ENCODE data around the gene EPB41L4B.

Gene EPB41L4B

DNA sequence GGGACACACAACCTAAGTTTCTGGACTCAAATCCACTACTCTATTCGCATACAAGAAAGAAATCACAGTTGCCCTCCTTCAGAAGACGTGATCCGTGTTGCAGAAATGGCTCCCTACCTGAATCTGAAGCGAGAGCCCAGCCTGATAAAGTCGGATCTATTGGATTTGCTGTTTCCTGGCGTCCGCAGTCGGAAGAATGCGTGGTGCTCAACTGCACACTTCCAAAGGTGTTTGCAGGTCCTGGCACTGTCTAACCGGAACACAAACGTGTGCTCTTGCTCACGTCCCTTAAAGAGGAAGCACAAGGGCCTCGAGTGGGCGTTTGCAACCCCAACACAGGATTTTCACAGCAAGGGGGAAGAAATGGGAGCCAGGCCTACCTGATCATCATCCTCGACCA is 65.5 kb downstream of the EPB41L4B start:
- H3K27me3 ChIP-seq (ENCODE audit: control insufficient read depth, insufficient read depth, low read length) = no peaks in the 10 kb centered on the region
- no peak for DNase-seq (ENCODE audit: low read depth, low spot score)
- 0 out of 2 replicates have a peak, but pooled peaks cover 1% of the 10 kb centered on the region for H3K4me1 ChIP-seq (ENCODE audit: control insufficient read depth, insufficient read depth, low read length)
- 0 out of 2 replicates have a peak, but pooled peaks cover 4% of the 10 kb centered on the region for H3K36me3 ChIP-seq (ENCODE audit: control insufficient read depth, insufficient read depth, low read length)
- H3K27ac ChIP-seq (ENCODE audit: low read length) = no peak overlapping the region
- WGBS (ENCODE audit: insufficient coverage, insufficient read length) = no CpG with 5 or more reads among the region's 15 CpGs
- H3K4me3 ChIP-seq (ENCODE audit: low read length) = no peak overlapping the region
- no peaks in the 10 kb centered on the region for H3K9me3 ChIP-seq (ENCODE audit: control insufficient read depth, insufficient read depth, low read length)

- Histone ChIP-seq H3K9me3 (ENCODE audit: control insufficient read depth, insufficient read depth, low read length) (no peaks in the 10 kb centered on the region), H3K4me3 (ENCODE audit: low read length) (no peak overlapping the region), H3K27me3 (ENCODE audit: control insufficient read depth, insufficient read depth, low read length) (no peaks in the 10 kb centered on the region), H3K27ac (ENCODE audit: low read length) (no peak overlapping the region), H3K4me1 (ENCODE audit: control insufficient read depth, insufficient read depth, low read length) (0 out of 2 replicates have a peak, but pooled peaks cover 1% of the 10 kb centered on the region), H3K36me3 (ENCODE audit: control insufficient read depth, insufficient read depth, low read length) (0 out of 2 replicates have a peak, but pooled peaks cover 4% of the 10 kb centered on the region)
- DNase-seq (ENCODE audit: low read depth, low spot score) = no peak
- WGBS (ENCODE audit: insufficient coverage, insufficient read length) = no CpG with 5 or more reads among the region's 4 CpGs
Observed at GRCh38 chr9:109254317-109254716, 66.5 kb downstream of the EPB41L4B start.

GRCh38 chr9:109253637-109254284 is 67.1 kb downstream of the EPB41L4B start:
- Histone ChIP-seq H3K4me1 (ENCODE audit: control insufficient read depth, insufficient read depth, low read length) (0 out of 2 replicates have a peak, but pooled peaks cover under 1% of the 10 kb centered on the region), H3K27me3 (ENCODE audit: control insufficient read depth, insufficient read depth, low read length) (no peaks in the 10 kb centered on the region), H3K27ac (ENCODE audit: low read length) (no peak overlapping the region), H3K36me3 (ENCODE audit: control insufficient read depth, insufficient read depth, low read length) (0 out of 2 replicates have a peak, but pooled peaks cover 4% of the 10 kb centered on the region), H3K4me3 (ENCODE audit: low read length) (no peak overlapping the region), H3K9me3 (ENCODE audit: control insufficient read depth, insufficient read depth, low read length) (no peaks in the 10 kb centered on the region)
- no CpG with 5 or more reads among the region's 7 CpGs for WGBS (ENCODE audit: insufficient coverage, insufficient read length)
- no peak for DNase-seq (ENCODE audit: low read depth, low spot score)

- Histone ChIP-seq H3K27me3 (ENCODE audit: control insufficient read depth, insufficient read depth, low read length) (no peaks in the 10 kb centered on the region), H3K9me3 (ENCODE audit: control insufficient read depth, insufficient read depth, low read length) (no peaks in the 10 kb centered on the region), H3K4me3 (ENCODE audit: low read length) (no peak overlapping the region), H3K4me1 (ENCODE audit: control insufficient read depth, insufficient read depth, low read length) (no peaks in the 10 kb centered on the region), H3K27ac (ENCODE audit: low read length) (no peak overlapping the region), H3K36me3 (ENCODE audit: control insufficient read depth, insufficient read depth, low read length) (0 out of 2 replicates have a peak, but pooled peaks cover 4% of the 10 kb centered on the region)
- WGBS (ENCODE audit: insufficient coverage, insufficient read length) = no CpG with 5 or more reads among the region's 11 CpGs
- no peak for DNase-seq (ENCODE audit: low read depth, low spot score)
Observed at GRCh38 chr9:109253241-109253636, 67.6 kb downstream of the EPB41L4B start.

- H3K9me3 ChIP-seq (ENCODE audit: control insufficient read depth, insufficient read depth, low read length) = no peaks in the 10 kb centered on the region
- H3K27ac ChIP-seq (ENCODE audit: low read length) = no peak overlapping the region
- H3K4me3 ChIP-seq (ENCODE audit: low read length) = no peak overlapping the region
- H3K4me1 ChIP-seq (ENCODE audit: control insufficient read depth, insufficient read depth, low read length) = no peaks in the 10 kb centered on the region
- no peak for DNase-seq (ENCODE audit: low read depth, low spot score)
- WGBS (ENCODE audit: insufficient coverage, insufficient read length) = no CpG with 5 or more reads among the region's 7 CpGs
- 0 out of 2 replicates have a peak, but pooled peaks cover 4% of the 10 kb centered on the region for H3K36me3 ChIP-seq (ENCODE audit: control insufficient read depth, insufficient read depth, low read length)
- no peaks in the 10 kb centered on the region for H3K27me3 ChIP-seq (ENCODE audit: control insufficient read depth, insufficient read depth, low read length)
Observed at GRCh38 chr9:109252291-109252690, 68.6 kb downstream of the EPB41L4B start.

GRCh38 chr9:109251776-109252106 is 69.1 kb downstream of the EPB41L4B start:
- Histone ChIP-seq H3K27me3 (ENCODE audit: control insufficient read depth, insufficient read depth, low read length) (no peaks in the 10 kb centered on the region), H3K4me1 (ENCODE audit: control insufficient read depth, insufficient read depth, low read length) (no peaks in the 10 kb centered on the region), H3K4me3 (ENCODE audit: low read length) (no peak overlapping the region), H3K27ac (ENCODE audit: low read length) (no peak overlapping the region), H3K9me3 (ENCODE audit: control insufficient read depth, insufficient read depth, low read length) (no peaks in the 10 kb centered on the region), H3K36me3 (ENCODE audit: control insufficient read depth, insufficient read depth, low read length) (0 out of 2 replicates have a peak, but pooled peaks cover 4% of the 10 kb centered on the region)
- no CpG with 5 or more reads among the region's 5 CpGs for WGBS (ENCODE audit: insufficient coverage, insufficient read length)
- DNase-seq (ENCODE audit: low read depth, low spot score) = no peak

DNA sequence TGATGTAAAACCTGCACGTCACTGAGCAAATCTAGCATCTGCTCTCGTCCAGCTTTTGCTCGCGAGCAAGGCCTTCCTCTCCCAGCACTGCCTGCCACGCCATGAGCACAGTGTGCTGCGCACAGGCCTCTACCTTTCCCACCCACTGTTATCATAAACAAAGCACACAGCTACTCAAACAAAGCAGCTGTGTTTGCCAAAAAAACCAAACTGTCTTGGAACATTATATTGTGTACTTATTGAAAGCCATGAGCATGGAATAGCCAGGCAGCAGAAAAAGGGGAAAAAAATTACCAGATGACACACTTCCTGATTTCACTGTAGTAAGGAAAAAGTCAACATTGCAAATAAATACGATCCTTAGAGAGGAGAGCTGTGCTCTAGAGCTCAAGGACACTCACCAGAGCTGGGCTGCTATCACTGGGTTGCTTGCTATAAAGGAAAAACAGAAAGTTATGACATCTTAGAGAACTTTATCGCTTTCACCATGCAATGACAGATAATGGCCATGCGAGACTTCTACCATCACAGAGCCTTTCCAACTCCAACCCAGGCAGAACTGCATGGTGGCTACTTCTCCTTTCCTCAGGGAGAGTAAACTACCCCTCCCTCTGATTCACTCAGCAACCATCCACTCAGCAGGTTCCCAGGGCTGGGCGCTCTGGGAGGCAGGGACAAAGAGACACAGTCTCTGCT is 69.6 kb downstream of the EPB41L4B start:
- no peak overlapping the region for H3K27ac ChIP-seq (ENCODE audit: low read length)

GRCh38 chr9:109250771-109251079 is 70.1 kb downstream of the EPB41L4B start:
- WGBS (ENCODE audit: insufficient coverage, insufficient read length) = no CpG with 5 or more reads among the region's 3 CpGs
- Histone ChIP-seq H3K9me3 (ENCODE audit: control insufficient read depth, insufficient read depth, low read length) (no peaks in the 10 kb centered on the region), H3K36me3 (ENCODE audit: control insufficient read depth, insufficient read depth, low read length) (0 out of 2 replicates have a peak, but pooled peaks cover 4% of the 10 kb centered on the region), H3K27me3 (ENCODE audit: control insufficient read depth, insufficient read depth, low read length) (no peaks in the 10 kb centered on the region), H3K4me3 (ENCODE audit: low read length) (no peak overlapping the region), H3K27ac (ENCODE audit: low read length) (no peak overlapping the region), H3K4me1 (ENCODE audit: control insufficient read depth, insufficient read depth, low read length) (0 out of 2 replicates have a peak, but pooled peaks cover 2% of the 10 kb centered on the region)
- DNase-seq (ENCODE audit: low read depth, low spot score) = no peak

More for the DNA sequence above, 69.6 kb downstream of the EPB41L4B start:
- H3K4me3 ChIP-seq (ENCODE audit: low read length) = no peak overlapping the region
- 0 out of 2 replicates have a peak, but pooled peaks cover 2% of the 10 kb centered on the region for H3K4me1 ChIP-seq (ENCODE audit: control insufficient read depth, insufficient read depth, low read length)
- 0 out of 2 replicates have a peak, but pooled peaks cover 4% of the 10 kb centered on the region for H3K36me3 ChIP-seq (ENCODE audit: control insufficient read depth, insufficient read depth, low read length)
- DNase-seq (ENCODE audit: low read depth, low spot score) = no peak
- no CpG with 5 or more reads among the region's 10 CpGs for WGBS (ENCODE audit: insufficient coverage, insufficient read length)
- H3K27me3 ChIP-seq (ENCODE audit: control insufficient read depth, insufficient read depth, low read length) = no peaks in the 10 kb centered on the region
- no peaks in the 10 kb centered on the region for H3K9me3 ChIP-seq (ENCODE audit: control insufficient read depth, insufficient read depth, low read length)

GRCh38 chr9:109250311-109250741 is 70.5 kb downstream of the EPB41L4B start:
- Histone ChIP-seq H3K27me3 (ENCODE audit: control insufficient read depth, insufficient read depth, low read length) (no peaks in the 10 kb centered on the region), H3K36me3 (ENCODE audit: control insufficient read depth, insufficient read depth, low read length) (0 out of 2 replicates have a peak, but pooled peaks cover under 1% of the 10 kb centered on the region), H3K27ac (ENCODE audit: low read length) (no peak overlapping the region), H3K4me1 (ENCODE audit: control insufficient read depth, insufficient read depth, low read length) (0 out of 2 replicates have a peak, but pooled peaks cover 2% of the 10 kb centered on the region), H3K9me3 (ENCODE audit: control insufficient read depth, insufficient read depth, low read length) (no peaks in the 10 kb centered on the region), H3K4me3 (ENCODE audit: low read length) (no peak overlapping the region)
- no peak for DNase-seq (ENCODE audit: low read depth, low spot score)
- no CpG with 5 or more reads among the region's 12 CpGs for WGBS (ENCODE audit: insufficient coverage, insufficient read length)

DNA sequence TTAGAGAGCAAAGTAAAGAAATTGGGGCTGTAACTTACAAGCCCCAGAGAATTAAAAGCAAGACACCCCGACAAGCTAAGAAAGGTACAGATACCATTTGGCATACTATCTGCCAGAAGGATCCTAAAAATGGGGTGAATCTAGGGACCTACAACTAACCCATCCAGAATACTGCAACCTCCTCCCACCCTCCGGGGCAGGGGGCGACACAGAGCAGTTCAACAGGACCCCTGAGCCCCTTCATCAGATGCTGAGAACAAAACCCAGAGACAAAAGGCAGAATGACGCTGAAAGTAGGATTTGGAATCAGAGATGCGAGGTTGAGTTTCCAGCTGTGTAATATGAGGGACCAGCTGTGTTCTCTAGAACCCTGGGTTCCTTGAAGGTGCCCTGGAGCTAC is 71.2 kb downstream of the EPB41L4B start:
- Histone ChIP-seq H3K27me3 (ENCODE audit: control insufficient read depth, insufficient read depth, low read length) (no peaks in the 10 kb centered on the region), H3K36me3 (ENCODE audit: control insufficient read depth, insufficient read depth, low read length) (no peaks in the 10 kb centered on the region), H3K27ac (ENCODE audit: low read length) (no peak overlapping the region), H3K4me3 (ENCODE audit: low read length) (no peak overlapping the region), H3K9me3 (ENCODE audit: control insufficient read depth, insufficient read depth, low read length) (no peaks in the 10 kb centered on the region), H3K4me1 (ENCODE audit: control insufficient read depth, insufficient read depth, low read length) (0 out of 2 replicates have a peak, but pooled peaks cover 2% of the 10 kb centered on the region)
- no CpG with 5 or more reads among the region's 5 CpGs for WGBS (ENCODE audit: insufficient coverage, insufficient read length)
- DNase-seq (ENCODE audit: low read depth, low spot score) = no peak
